GM12865 (cell line): ENCODE measurements around the gene CMTM7.

Source experiments
- DNase-seq: peaks from one replicate; pipeline ENCODE4 v3.0.0; 2010; ENCODE audit warnings: low read depth
- H3K4me3 ChIP-seq: 2 replicates; pipeline ENCODE4 v1.5.1; 2011; ENCODE audit warnings: mild to moderate bottlenecking, low read depth, low read length, control low read depth
- CTCF ChIP-seq: IDR thresholded peaks from 2 replicates; pipeline ENCODE4 v1.5.1; 2011; ENCODE audit warnings: low read length, control low read depth, low read depth, inconsistent platforms; ENCODE audit not compliant: insufficient read depth; ENCODE audit errors: missing control alignments

The CMTM7 gene

GRCh38 chr3:32454111-32454510 lies 62.5 kb downstream of the CMTM7 start:
- no peak overlapping the region for H3K4me3 ChIP-seq
- TF ChIP-seq CTCF = no peak
- no peak for DNase-seq

GRCh38 chr3:32454731-32455608 lies 63.3 kb downstream of the CMTM7 start:
- no peak overlapping the region for H3K4me3 ChIP-seq
- no peak for DNase-seq
- TF ChIP-seq CTCF = no peak

- TF ChIP-seq CTCF = no peak
- no peak for DNase-seq
- no peak overlapping the region for H3K4me3 ChIP-seq
Measured at GRCh38 chr3:32455609-32456428, 64.2 kb downstream of the CMTM7 start.

- no peak for DNase-seq
- TF ChIP-seq CTCF = no peak
- H3K4me3 ChIP-seq = no peak overlapping the region
Measured at GRCh38 chr3:32456429-32457130, 64.9 kb downstream of the CMTM7 start.

GRCh38 chr3:32457971-32458471 lies 66.4 kb downstream of the CMTM7 start:
- TF ChIP-seq CTCF = no peak
- no peak for DNase-seq
- H3K4me3 ChIP-seq = no peak overlapping the region

- H3K4me3 ChIP-seq = no peak overlapping the region
- no peak for DNase-seq
- TF ChIP-seq CTCF = no peak
Measured at GRCh38 chr3:32459450-32459849, 67.8 kb downstream of the CMTM7 start.
